Fibroblast of pulmonary artery (primary cell): Measurements from ENCODE around the gene ADAMTS2.

Source experiments
- DNase-seq: peaks from one replicate; pipeline ENCODE4 v3.0.0-alpha.2; 2010; ENCODE audit warnings: low read depth
- H3K4me3 ChIP-seq: replicated peaks from 2 replicates; pipeline ENCODE4 v1.5.1; 2011; ENCODE audit warnings: low read depth, mild to moderate bottlenecking, control low read depth, low read length, moderate library complexity
- CTCF ChIP-seq: IDR thresholded peaks from 2 replicates; pipeline ENCODE4 v1.5.1; 2011; ENCODE audit warnings: mild to moderate bottlenecking, control low read depth, low read length, inconsistent platforms; ENCODE audit errors: missing control alignments

Gene ADAMTS2

GRCh38 chr5:179267671-179268083, 77.6 kb downstream of the ADAMTS2 start:
- TF ChIP-seq CTCF: no peak
- no peak overlapping the region for H3K4me3 ChIP-seq
- DNase-seq: no peak

GRCh38 chr5:179267071-179267670, 78.1 kb downstream of the ADAMTS2 start:
- no peak overlapping the region for H3K4me3 ChIP-seq
- TF ChIP-seq CTCF: no peak
- no peak for DNase-seq

- DNase-seq: no peak
- no peak for TF ChIP-seq CTCF
- no peak overlapping the region for H3K4me3 ChIP-seq
These were observed 78.8 kb downstream of the ADAMTS2 start for GRCh38 chr5:179266291-179267070.

- TF ChIP-seq CTCF: no peak
- DNase-seq: peak; percentile 99
- no peak overlapping the region for H3K4me3 ChIP-seq
These were observed 79.6 kb downstream of the ADAMTS2 start for GRCh38 chr5:179265514-179266290.

DNA sequence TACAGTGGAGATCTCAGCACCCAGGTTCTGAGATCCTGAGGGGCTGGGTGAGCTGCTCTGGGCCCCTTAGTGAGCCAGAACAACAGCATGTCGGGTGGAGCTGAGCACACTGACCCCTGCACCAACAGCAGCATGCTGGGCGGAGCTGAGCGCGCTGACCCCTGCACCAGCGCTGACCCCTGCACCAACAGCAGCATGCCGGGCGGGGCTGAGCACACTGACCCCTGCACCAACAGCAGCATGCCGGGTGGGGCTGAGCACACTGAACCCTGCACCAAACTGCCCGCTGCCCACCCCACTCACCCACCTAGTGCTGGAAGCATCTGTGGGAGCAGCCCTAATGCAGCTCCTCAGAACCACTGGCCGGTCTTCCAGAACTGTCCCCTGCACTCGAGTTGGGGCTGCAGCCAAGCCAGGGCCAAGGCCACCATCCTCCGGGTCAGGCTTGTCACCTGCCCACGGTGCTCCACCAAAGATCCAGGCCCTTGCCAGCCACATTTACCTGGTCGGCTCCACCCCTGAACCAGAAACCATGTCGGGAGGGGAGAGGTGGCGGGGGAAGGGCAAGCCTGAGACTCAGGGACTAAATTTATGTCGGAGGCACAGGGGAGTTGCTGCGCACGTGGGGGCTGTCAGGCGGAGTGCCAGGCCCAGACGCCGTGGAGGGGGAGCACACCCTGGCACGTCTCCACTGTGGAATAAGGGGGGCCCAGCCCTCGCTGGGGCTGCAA, 80.3 kb downstream of the ADAMTS2 start:
- no peak for DNase-seq
- TF ChIP-seq CTCF: no peak
- no peak overlapping the region for H3K4me3 ChIP-seq

DNA sequence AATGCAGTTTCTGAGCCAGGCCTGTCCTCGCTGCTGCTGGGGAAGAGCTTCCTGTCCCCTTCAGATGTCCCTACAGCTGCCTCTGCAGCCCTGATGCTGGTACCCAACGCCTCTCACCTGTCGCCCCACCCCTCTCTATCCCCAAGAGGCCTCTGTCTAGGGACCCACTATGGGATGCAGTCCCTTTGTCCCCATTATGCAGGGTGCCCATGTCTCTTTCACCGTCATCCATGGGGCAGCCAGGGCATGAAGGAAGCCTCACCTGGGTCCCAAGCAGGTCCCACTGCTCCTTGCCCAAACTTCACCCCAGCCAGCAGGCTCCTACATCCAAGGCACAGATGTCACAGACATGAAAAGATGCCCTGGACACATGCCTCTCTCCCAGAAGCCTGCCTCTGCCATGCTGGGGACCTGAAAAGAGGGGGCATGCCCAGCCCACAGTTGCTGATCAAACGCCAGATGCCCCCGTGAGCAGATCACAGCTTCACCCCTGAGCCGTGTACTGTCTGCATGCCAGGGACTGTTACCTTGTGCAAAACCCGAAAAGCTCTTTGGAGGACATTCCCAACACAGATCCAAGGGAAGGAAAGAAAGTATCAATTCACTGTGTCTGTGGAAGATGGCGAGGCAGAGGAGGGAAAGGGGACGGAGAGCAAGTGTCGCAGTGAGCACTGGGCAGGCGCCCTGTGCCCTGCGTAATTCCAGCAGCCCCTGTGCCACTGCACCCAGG, 81.0 kb downstream of the ADAMTS2 start:
- H3K4me3 ChIP-seq: no peak overlapping the region
- no peak for TF ChIP-seq CTCF
- DNase-seq: no peak
